Right lobe of liver (tissue), 4 donors: ENCODE data around the gene ATP6V1F.

Experiments used
- POLR2A ChIP-seq: fragments of 450-650 bp; IDR thresholded peaks from one replicate; pipeline ENCODE4 v1.6.1; 2017; ENCODE audit warnings: antibody characterized with exemption, mild to moderate bottlenecking
- TF ChIP-seq, protein P1 (sequence below), 4 donors: fragments of 200-600 bp in 3 of 4; fragments of 450-650 bp in 1 of 4; IDR thresholded peaks; one replicate each; pipeline versions ENCODE4 v1.5.1 to v1.8.0; 2016 to 2022; ENCODE audit warnings: antibody characterized with exemption in 4 of 4, mild to moderate bottlenecking in 2 of 4
- donor health status: DM: no; HTN: no; CAD: no.
- donor health status: DM: no; HTN: no; CAD: no.
- donor health status: DM: no; HTN: yes; CAD: no.

DNA sequence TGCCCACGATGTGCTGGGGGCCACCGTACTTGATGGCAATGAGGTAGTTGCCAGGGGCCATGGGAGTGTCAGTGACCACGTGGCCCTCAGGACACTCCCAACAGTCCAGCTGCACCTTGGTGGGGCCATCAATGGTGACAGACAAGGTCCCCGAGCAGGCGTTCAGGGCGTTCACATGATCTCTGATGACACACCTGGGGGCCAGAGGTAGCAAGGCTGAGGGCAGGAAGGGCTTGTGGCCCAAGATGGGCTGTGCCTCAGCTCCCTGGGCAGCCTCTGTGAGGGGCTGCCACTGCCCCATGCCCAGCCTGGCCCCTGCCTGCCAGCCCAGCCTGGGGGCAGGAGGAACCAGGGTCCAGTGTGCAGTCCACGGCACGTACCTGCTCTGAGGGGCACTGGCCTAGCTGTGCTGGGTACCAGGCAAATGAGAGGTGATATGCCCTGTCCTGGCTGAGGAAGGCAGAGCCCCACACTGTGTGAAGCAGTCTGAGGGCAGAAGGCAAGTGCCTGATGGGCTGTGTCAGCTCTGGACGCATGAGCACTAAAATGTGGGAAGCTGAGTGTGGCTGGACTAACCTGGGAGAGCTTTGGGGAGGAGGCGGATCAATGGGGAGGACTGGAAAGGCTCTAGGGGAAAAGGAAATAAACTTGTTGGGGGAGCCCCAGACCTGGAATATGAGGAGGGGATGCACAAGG, 51.4 kb downstream of the ATP6V1F start:
- TF ChIP-seq, protein P1, sequence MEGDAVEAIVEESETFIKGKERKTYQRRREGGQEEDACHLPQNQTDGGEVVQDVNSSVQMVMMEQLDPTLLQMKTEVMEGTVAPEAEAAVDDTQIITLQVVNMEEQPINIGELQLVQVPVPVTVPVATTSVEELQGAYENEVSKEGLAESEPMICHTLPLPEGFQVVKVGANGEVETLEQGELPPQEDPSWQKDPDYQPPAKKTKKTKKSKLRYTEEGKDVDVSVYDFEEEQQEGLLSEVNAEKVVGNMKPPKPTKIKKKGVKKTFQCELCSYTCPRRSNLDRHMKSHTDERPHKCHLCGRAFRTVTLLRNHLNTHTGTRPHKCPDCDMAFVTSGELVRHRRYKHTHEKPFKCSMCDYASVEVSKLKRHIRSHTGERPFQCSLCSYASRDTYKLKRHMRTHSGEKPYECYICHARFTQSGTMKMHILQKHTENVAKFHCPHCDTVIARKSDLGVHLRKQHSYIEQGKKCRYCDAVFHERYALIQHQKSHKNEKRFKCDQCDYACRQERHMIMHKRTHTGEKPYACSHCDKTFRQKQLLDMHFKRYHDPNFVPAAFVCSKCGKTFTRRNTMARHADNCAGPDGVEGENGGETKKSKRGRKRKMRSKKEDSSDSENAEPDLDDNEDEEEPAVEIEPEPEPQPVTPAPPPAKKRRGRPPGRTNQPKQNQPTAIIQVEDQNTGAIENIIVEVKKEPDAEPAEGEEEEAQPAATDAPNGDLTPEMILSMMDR (IDR thresholded peaks at IDR 0.05) = no peak
- no peak for TF ChIP-seq POLR2A
